ENCODE results near the gene SLC35A4.

- TF ChIP-seq CTCF (IDR thresholded peaks at IDR 0.05; ENCODE audit: low read length) (no peak), EZH2 (IDR thresholded peaks at IDR 0.05; ENCODE audit: borderline replicate concordance, low read length) (no peak)
Observed at GRCh38 chr5:140558542-140558941, 6.1 kb upstream of the SLC35A4 start.
